ENCODE measurements around the gene TNFRSF6B.

GRCh38 chr20:63697357-63697867, 960 bp downstream of the TNFRSF6B start:
- TF ChIP-seq EZH2phosphoT487 (IDR thresholded peaks at IDR 0.05; ENCODE audit: borderline replicate concordance, low read depth, low read length) (no peak), CTCF (conservative IDR thresholded peaks at IDR 0.05; ENCODE audit: low read length) (no peak)

Data from OCI-LY7 (cell line).